CD14-positive monocyte (primary cell): ENCODE data around the gene KREMEN1. TPM values are rescaled to one million over a fixed set of nuclear protein-coding genes. Genes with fewer than 3 reads are reported as not detected.

ENCODE experiments used
- DNase-seq, 3 donors: peaks; one replicate each; pipeline ENCODE4 v3.0.0-alpha.2; 2011 to 2022
- H2AFZ ChIP-seq: 2 replicates; pipeline ENCODE4 v1.6.0; 2012; ENCODE audit warnings: mild to moderate bottlenecking, low read depth, low read length, inconsistent platforms; ENCODE audit not compliant: insufficient read depth, poor library complexity, severe bottlenecking
- H3K27ac ChIP-seq, 2 donors: 1 replicate in 1 of 2; 2 replicates in 1 of 2; pipeline ENCODE4 v1.5.1; 2012 to 2013; ENCODE audit warnings: low read length in 2 of 2, control low read depth in 1 of 2, inconsistent platforms in 1 of 2, low read depth in 1 of 2, mild to moderate bottlenecking in 1 of 2
- H3K27me3 ChIP-seq, 2 donors: one replicate each; pipeline versions ENCODE4 v1.6.0 to v1.6.1; 2011 to 2013; ENCODE audit warnings: low read length in 2 of 2; ENCODE audit not compliant: control insufficient read depth in 2 of 2, insufficient read depth in 2 of 2
- H3K36me3 ChIP-seq, 2 donors: replicated peaks in 1 of 2; 1 replicate in 1 of 2; 2 replicates in 1 of 2; pipeline versions ENCODE4 v1.5.1 to v1.6.1; 2012 to 2013; ENCODE audit warnings: low read length in 2 of 2, control low read depth in 1 of 2, inconsistent platforms in 1 of 2, mild to moderate bottlenecking in 1 of 2; ENCODE audit not compliant: insufficient read depth in 2 of 2, control insufficient read depth in 1 of 2
- H3K4me1 ChIP-seq, 2 donors: 1 replicate in 1 of 2; 2 replicates in 1 of 2; pipeline versions ENCODE4 v1.5.1 to v1.6.1; 2012 to 2013; ENCODE audit warnings: low read length in 2 of 2, control low read depth in 1 of 2, inconsistent platforms in 1 of 2, mild to moderate bottlenecking in 1 of 2, moderate library complexity in 1 of 2; ENCODE audit not compliant: insufficient read depth in 2 of 2, control insufficient read depth in 1 of 2
- H3K4me2 ChIP-seq: replicated peaks from 2 replicates; pipeline ENCODE3; 2012; ENCODE audit warnings: low read length, moderate library complexity, mild to moderate bottlenecking; ENCODE audit not compliant: poor library complexity, severe bottlenecking; ENCODE audit errors: extremely low read depth
- H3K4me3 ChIP-seq, 3 experiments: fragments of 200-600 bp in 1 of 3; sonication (generic) in 1 of 3; replicated peaks in 1 of 3; 1 replicate in 2 of 3; 2 replicates in 1 of 3; pipeline ENCODE4 v1.5.1; 2011 to 2013; ENCODE audit warnings: low read length in 3 of 3, mild to moderate bottlenecking in 3 of 3, control low read depth in 2 of 3, low read depth in 2 of 3, inconsistent platforms in 1 of 3, moderate library complexity in 1 of 3
- H3K79me2 ChIP-seq: 2 replicates; pipeline ENCODE4 v1.6.0; 2012; ENCODE audit warnings: mild to moderate bottlenecking, control low read depth, inconsistent platforms, low read length, moderate library complexity; ENCODE audit not compliant: insufficient read depth
- H3K9ac ChIP-seq: 2 replicates; pipeline ENCODE4 v1.6.0; 2017; ENCODE audit warnings: low read length, mild to moderate bottlenecking; ENCODE audit not compliant: insufficient read depth, poor library complexity, severe bottlenecking
- H3K9me3 ChIP-seq, 2 donors: replicated peaks in 1 of 2; 1 replicate in 1 of 2; 2 replicates in 1 of 2; pipeline versions ENCODE4 v1.5.1 to v1.6.1; 2012 to 2013; ENCODE audit warnings: low read length in 2 of 2, control low read depth in 1 of 2; ENCODE audit not compliant: control insufficient read depth in 1 of 2, insufficient read depth in 1 of 2
- H4K20me1 ChIP-seq: 2 replicates; pipeline ENCODE4 v1.6.0; 2012; ENCODE audit warnings: mild to moderate bottlenecking, low read length, control low read depth, moderate library complexity; ENCODE audit not compliant: insufficient read depth
- H3K27ac Mint-ChIP-seq, 7 donors: one replicate each; pipeline ENCODE4 v1.8.0; 2020; ENCODE audit warnings: mild to moderate bottlenecking in 7 of 7, mixed read lengths in 7 of 7, moderate library complexity in 6 of 7, inconsistent platforms in 2 of 7
- H3K27me3 Mint-ChIP-seq, 3 donors: one replicate each; pipeline ENCODE4 v1.8.0; 2021 to 2022; ENCODE audit warnings: low read depth in 3 of 3, mild to moderate bottlenecking in 3 of 3, mixed read lengths in 3 of 3, moderate library complexity in 3 of 3, inconsistent platforms in 1 of 3
- H3K36me3 Mint-ChIP-seq, 2 donors: one replicate each; pipeline ENCODE4 v1.8.0; 2020; ENCODE audit warnings: mixed read lengths in 2 of 2, inconsistent platforms in 1 of 2, mild to moderate bottlenecking in 1 of 2
- H3K4me1 Mint-ChIP-seq: one replicate; pipeline ENCODE4 v1.8.0; 2020; ENCODE audit warnings: mild to moderate bottlenecking, mixed read lengths
- H3K4me3 Mint-ChIP-seq, 2 donors: one replicate each; pipeline ENCODE4 v1.8.0; 2020; ENCODE audit warnings: mild to moderate bottlenecking in 2 of 2, mixed read lengths in 2 of 2, moderate library complexity in 1 of 2
- H3K9me3 Mint-ChIP-seq, 7 donors: one replicate each; pipeline ENCODE4 v1.8.0; 2020 to 2022; ENCODE audit warnings: mixed read lengths in 7 of 7, mild to moderate bottlenecking in 6 of 7, moderate library complexity in 6 of 7, inconsistent platforms in 2 of 7
- WGBS: methylation state at CpG from one replicate; pipeline ENCODE4 v1.1.5; 2013; ENCODE audit warnings: missing lambda C conversion rate; ENCODE audit not compliant: insufficient coverage; 5-methylcytosine and 5-hydroxymethylcytosine counted together
- intact Hi-C, 2 donors: fragments of 100-400 bp; cut with micrococcal nuclease; formaldehyde crosslinking; loops; one replicate each; pipeline versions ENCODE4 v1.15.0 to v1.15.1; 2023
- polyA plus RNA-seq, 3 donors: library from polyadenylated mRNA; depleted of rRNA in 1 of 3; unstranded in 2 of 3; stranded (reverse) in 1 of 3; fragments of 300-500 nt in 2 of 3; fragments of >200 nt in 1 of 3; fragmentation: Illumina TruSeq in 2 of 3; gene quantifications; 1 replicate in 2 of 3; 2 replicates in 1 of 3; pipeline ENCODE4 v1.2.3, GENCODE V29; 2012 to 2021
- TF ChIP-seq, protein P1 (sequence below): fragments of 200-600 bp; IDR thresholded peaks from one replicate; pipeline ENCODE4 v1.8.0; 2022; ENCODE audit warnings: antibody characterized with exemption, mild to moderate bottlenecking

The KREMEN1 gene
- polyA plus RNA-seq, 3 donors, result 0.47 to 1.6 (median 0.69) TPM

DNA sequence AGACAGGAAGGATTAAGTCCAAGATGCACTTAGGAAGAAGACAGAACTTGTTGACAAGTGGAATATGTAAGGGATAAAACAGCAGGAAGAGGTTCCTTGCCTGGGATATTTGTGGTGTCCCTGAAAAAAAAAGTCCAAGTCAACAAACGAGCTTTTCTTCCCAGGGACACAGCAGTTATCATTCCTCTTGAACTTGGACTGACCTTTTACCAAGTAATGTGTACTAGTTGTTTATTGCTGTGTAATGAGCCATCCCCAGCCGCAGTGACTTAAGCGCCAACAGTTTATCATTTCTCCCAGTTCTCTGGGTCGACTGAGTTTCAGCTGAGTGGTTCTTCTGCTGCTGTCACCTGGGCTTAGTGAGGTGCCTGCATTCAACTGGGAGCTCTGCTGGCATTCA lies 37.0 kb downstream of the KREMEN1 start:
- Mint-ChIP-seq H3K27ac (no peak overlapping the region), H3K4me1 (no peaks in the 10 kb centered on the region), H3K4me3 (no peak overlapping the region), H3K36me3 (no peaks in the 10 kb centered on the region), H3K27me3 (peaks cover 0 to 6% (median 0%) of the 10 kb centered on the region in 3 donors), H3K9me3 (peaks cover 0 to 1% (median 0%) of the 10 kb centered on the region in 7 donors)
- WGBS, result 86% methylated on average over 1 of the region's 4 CpGs
- Histone ChIP-seq H3K9ac (no peak overlapping the region), H4K20me1 (no peaks in the 10 kb centered on the region), H3K27me3 (no peaks in the 10 kb centered on the region), H3K79me2 (no peaks in the 10 kb centered on the region), H2AFZ (no peak overlapping the region), H3K9me3 (no peaks in the 10 kb centered on the region), H3K27ac (no peak overlapping the region), H3K4me2 (no peak overlapping the region), H3K36me3 (no peaks in the 10 kb centered on the region), H3K4me3 (no peak overlapping the region), H3K4me1 (no peaks in the 10 kb centered on the region)
- TF ChIP-seq, protein P1, sequence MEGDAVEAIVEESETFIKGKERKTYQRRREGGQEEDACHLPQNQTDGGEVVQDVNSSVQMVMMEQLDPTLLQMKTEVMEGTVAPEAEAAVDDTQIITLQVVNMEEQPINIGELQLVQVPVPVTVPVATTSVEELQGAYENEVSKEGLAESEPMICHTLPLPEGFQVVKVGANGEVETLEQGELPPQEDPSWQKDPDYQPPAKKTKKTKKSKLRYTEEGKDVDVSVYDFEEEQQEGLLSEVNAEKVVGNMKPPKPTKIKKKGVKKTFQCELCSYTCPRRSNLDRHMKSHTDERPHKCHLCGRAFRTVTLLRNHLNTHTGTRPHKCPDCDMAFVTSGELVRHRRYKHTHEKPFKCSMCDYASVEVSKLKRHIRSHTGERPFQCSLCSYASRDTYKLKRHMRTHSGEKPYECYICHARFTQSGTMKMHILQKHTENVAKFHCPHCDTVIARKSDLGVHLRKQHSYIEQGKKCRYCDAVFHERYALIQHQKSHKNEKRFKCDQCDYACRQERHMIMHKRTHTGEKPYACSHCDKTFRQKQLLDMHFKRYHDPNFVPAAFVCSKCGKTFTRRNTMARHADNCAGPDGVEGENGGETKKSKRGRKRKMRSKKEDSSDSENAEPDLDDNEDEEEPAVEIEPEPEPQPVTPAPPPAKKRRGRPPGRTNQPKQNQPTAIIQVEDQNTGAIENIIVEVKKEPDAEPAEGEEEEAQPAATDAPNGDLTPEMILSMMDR, result no peak
- DNase-seq, result no peak
- intact Hi-C loops, result no loop called here

DNA sequence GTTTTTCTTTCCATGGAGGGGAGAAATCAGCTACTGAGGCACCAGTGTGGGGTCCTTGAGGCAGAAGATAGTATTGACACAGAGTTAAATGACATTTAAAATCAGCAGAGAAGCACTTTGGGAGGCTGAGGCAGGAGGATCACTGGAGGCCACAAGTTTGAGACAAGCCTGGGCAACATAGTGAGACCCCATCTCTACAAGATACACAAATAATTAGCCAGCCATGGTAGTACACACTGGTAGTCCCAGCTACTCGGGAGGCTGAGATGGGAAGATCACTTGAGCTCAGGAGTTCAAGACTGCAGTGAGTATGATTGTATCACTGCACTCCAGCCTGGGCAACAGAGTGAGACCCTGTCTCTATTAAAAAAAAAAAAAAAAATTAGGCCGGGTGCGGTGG lies 38.1 kb downstream of the KREMEN1 start:
- H2AFZ ChIP-seq, result no peak overlapping the region
- Mint-ChIP-seq H3K27ac (peak overlapping the region in 1 of 7 donors; percentile 59), H3K9me3 (peaks cover 0 to 1% (median 0%) of the 10 kb centered on the region in 7 donors), H3K4me1 (no peaks in the 10 kb centered on the region), H3K27me3 (peaks cover 2 to 6% (median 3%) of the 10 kb centered on the region in 3 donors), H3K4me3 (no peak overlapping the region), H3K36me3 (no peaks in the 10 kb centered on the region)
- no peak overlapping the region for H3K4me3 ChIP-seq
- H3K79me2 ChIP-seq, result no peaks in the 10 kb centered on the region
- H3K4me2 ChIP-seq, result no peak overlapping the region
- no peaks in the 10 kb centered on the region for H3K27me3 ChIP-seq
- no peaks in the 10 kb centered on the region for H3K4me1 ChIP-seq
- DNase-seq, result no peak
- H4K20me1 ChIP-seq, result no peaks in the 10 kb centered on the region
- TF ChIP-seq, protein P1, result no peak
- intact Hi-C loops, result no loop called here
- no peaks in the 10 kb centered on the region for H3K36me3 ChIP-seq
- H3K9me3 ChIP-seq, result no peaks in the 10 kb centered on the region
- no CpG with 5 or more reads among the region's 3 CpGs for WGBS
- no peak overlapping the region for H3K27ac ChIP-seq
- no peak overlapping the region for H3K9ac ChIP-seq
